IgD-negative memory B cell (primary cell): Measurements from ENCODE around the gene UCN2. TPM values are rescaled to one million over a fixed set of nuclear protein-coding genes. Genes with fewer than 3 reads are reported as not detected.

Experiments
- H3K27ac Mint-ChIP-seq, 3 donors: one replicate each; pipeline ENCODE4 v1.8.0; 2020 to 2022; ENCODE audit warnings: mild to moderate bottlenecking in 3 of 3, mixed read lengths in 3 of 3, moderate library complexity in 1 of 3
- H3K27me3 Mint-ChIP-seq: one replicate; pipeline ENCODE4 v1.8.0; 2021; ENCODE audit warnings: mixed read lengths
- H3K36me3 Mint-ChIP-seq: one replicate; pipeline ENCODE4 v1.8.0; 2020; ENCODE audit warnings: mild to moderate bottlenecking, mixed read lengths
- H3K4me1 Mint-ChIP-seq, 3 donors: one replicate each; pipeline ENCODE4 v1.8.0; 2020 to 2022; ENCODE audit warnings: mixed read lengths in 3 of 3, mild to moderate bottlenecking in 1 of 3
- H3K4me3 Mint-ChIP-seq, 4 donors: one replicate each; pipeline ENCODE4 v1.8.0; 2020 to 2022; ENCODE audit warnings: mild to moderate bottlenecking in 4 of 4, mixed read lengths in 4 of 4, moderate library complexity in 3 of 4
- H3K9me3 Mint-ChIP-seq, 3 donors: one replicate each; pipeline ENCODE4 v1.8.0; 2020 to 2021; ENCODE audit warnings: mixed read lengths in 3 of 3, mild to moderate bottlenecking in 1 of 3
- polyA plus RNA-seq: library from polyadenylated mRNA; unstranded; fragments of 300-500 nt; fragmentation: Illumina TruSeq; gene quantifications from one replicate; pipeline ENCODE4 v1.2.3, GENCODE V29; 2021

Gene UCN2
- polyA plus RNA-seq, 1 donor from 2014 or later: not detected

DNA sequence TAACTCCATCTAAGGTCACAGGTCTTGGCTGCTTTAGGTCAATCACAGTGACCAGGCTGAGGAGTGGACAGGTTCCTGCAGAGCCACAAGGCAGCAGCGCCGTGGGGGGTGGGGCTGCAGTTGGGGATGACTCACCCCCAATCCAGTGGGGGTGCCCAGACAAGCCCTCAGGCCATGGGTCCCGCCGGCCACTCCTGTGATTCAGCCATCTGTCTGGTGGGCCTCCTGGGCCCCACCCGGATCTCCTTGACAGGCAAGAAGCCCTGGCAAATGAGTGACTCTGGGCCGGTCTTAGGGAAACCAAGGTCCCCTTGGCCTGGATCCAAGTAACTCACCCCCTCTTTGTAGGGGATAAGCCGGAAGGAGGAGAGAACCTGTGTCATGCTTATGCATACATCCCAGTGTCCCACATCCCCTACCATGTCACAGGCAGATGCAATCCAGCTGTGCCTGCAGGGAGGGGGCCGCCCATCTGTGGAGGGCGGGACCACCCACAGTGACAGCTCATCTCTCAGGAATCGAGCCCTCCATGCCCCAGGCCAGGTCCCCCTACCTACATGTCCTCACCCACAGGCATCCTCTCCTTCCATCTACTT, 32.0 kb upstream of the UCN2 start:
- H3K36me3 Mint-ChIP-seq: peaks cover 4% of the 10 kb centered on the region
- H3K27ac Mint-ChIP-seq: peak overlapping the region in 1 of 3 donors; percentile 27
- H3K27me3 Mint-ChIP-seq: peaks cover 26% of the 10 kb centered on the region
- H3K4me3 Mint-ChIP-seq: peak overlapping the region in 2 of 4 donors; percentile 34 to 75
- H3K4me1 Mint-ChIP-seq: peaks cover 0 to 3% (median 0%) of the 10 kb centered on the region in 3 donors
- H3K9me3 Mint-ChIP-seq: no peaks in the 10 kb centered on the region

DNA sequence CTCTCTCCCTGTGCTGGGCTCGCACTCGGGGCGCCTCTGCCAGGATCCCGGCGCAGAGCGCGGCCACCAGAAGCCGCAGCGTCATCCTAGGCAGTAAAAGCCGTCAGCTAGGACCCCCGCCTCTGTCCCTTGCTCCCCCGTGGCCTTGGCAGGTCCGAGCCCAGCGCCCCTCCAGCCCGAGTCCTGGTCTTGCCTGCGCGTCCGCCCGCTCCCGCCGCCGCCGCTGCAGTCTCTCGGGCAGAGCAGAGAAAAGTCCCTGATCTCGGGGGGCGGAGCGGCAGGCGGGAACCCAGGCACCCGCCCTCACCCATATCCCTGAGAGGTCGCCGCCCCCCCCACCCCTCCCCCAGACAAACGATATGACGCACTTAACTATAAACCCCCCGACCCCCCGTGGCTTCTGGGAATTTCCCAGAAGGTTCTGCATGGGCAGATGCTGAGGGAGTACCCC, 31.5 kb upstream of the UCN2 start, which contains the start of gene COL7A1:
COL7A1 (minus strand) TSS at position 255 of the 451 bp plus-strand sequence; CDS start at position 85, 170 bp downstream.
- H3K27ac Mint-ChIP-seq: peak within 1 kb of the TSS in 1 of 3 donors; percentile 77

GRCh38 chr3:48594417-48595049, 31.0 kb upstream of the UCN2 start:
- Mint-ChIP-seq H3K27ac (peak overlapping the region in 1 of 3 donors; percentile 77), H3K9me3 (no peaks in the 10 kb centered on the region), H3K36me3 (peaks cover 4% of the 10 kb centered on the region), H3K27me3 (peaks cover 27% of the 10 kb centered on the region), H3K4me1 (peaks cover 0 to 3% (median 0%) of the 10 kb centered on the region in 3 donors), H3K4me3 (peak overlapping the region in 3 of 4 donors; percentile 41 to 87 (median 84))

More for the DNA sequence above, 31.5 kb upstream of the UCN2 start, which contains the start of gene COL7A1:
- H3K4me3 Mint-ChIP-seq: peak within 1 kb of the TSS in 3 of 4 donors; percentile 41 to 87 (median 84)
- peaks cover 4% of the 10 kb centered on the region for H3K36me3 Mint-ChIP-seq
- no peaks in the 10 kb centered on the region for H3K9me3 Mint-ChIP-seq
- peaks cover 0 to 3% (median 0%) of the 10 kb centered on the region in 3 donors for H3K4me1 Mint-ChIP-seq
- H3K27me3 Mint-ChIP-seq: peaks cover 26% of the 10 kb centered on the region

GRCh38 chr3:48593337-48593736, 29.8 kb upstream of the UCN2 start:
- H3K9me3 Mint-ChIP-seq: peaks cover 0 to 1% (median 0%) of the 10 kb centered on the region in 3 donors
- H3K4me1 Mint-ChIP-seq: peaks cover 0 to 3% (median 0%) of the 10 kb centered on the region in 3 donors
- H3K4me3 Mint-ChIP-seq: no peak overlapping the region
- peaks cover 35% of the 10 kb centered on the region for H3K27me3 Mint-ChIP-seq
- peaks cover 4% of the 10 kb centered on the region for H3K36me3 Mint-ChIP-seq
- no peak overlapping the region for H3K27ac Mint-ChIP-seq

- peaks cover 37% of the 10 kb centered on the region for H3K27me3 Mint-ChIP-seq
- peak overlapping the region in 1 of 4 donors; percentile 61 for H3K4me3 Mint-ChIP-seq
- H3K27ac Mint-ChIP-seq: no peak overlapping the region
- H3K4me1 Mint-ChIP-seq: peaks cover 0 to 3% (median 0%) of the 10 kb centered on the region in 3 donors
- peaks cover 0 to 1% (median 0%) of the 10 kb centered on the region in 3 donors for H3K9me3 Mint-ChIP-seq
- peaks cover 4% of the 10 kb centered on the region for H3K36me3 Mint-ChIP-seq
Measured at GRCh38 chr3:48592519-48593087, 29.0 kb upstream of the UCN2 start.

DNA sequence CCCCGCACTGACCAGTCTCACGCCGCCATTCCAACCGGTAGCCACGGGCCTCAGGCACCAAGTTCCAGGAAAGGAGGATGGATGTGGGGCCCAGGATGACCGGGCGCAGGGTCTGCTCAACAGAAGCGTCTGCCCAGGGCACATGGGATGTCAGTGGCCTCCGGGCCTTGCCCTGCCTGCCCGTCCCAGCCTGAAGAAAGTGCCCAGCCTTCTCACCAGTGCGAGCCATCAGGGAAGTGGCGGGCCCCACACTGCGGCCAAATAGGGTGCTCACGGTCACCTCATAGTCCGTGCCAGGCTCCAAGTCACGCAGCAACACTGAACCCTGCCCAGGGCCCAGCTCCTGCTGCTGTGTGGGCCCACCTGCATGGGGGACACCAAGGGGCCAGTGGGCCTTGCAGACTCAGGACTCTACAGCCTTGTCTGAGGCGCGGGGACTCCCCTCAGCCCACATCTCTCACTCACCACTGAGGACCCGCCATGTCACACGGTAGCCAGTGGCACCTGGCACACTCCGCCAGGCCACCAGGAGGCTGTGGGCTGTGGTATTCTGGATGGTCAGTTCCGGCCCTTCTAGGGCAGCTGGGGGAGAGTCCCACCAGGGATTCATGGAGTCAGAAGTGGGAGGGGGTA, 28.4 kb upstream of the UCN2 start:
- no peak overlapping the region for H3K27ac Mint-ChIP-seq
- no peak overlapping the region for H3K4me3 Mint-ChIP-seq
- no peaks in the 10 kb centered on the region for H3K36me3 Mint-ChIP-seq
- peaks cover 0 to 3% (median 0%) of the 10 kb centered on the region in 3 donors for H3K4me1 Mint-ChIP-seq
- peaks cover 38% of the 10 kb centered on the region for H3K27me3 Mint-ChIP-seq
- peaks cover 0 to 1% (median 0%) of the 10 kb centered on the region in 3 donors for H3K9me3 Mint-ChIP-seq

DNA sequence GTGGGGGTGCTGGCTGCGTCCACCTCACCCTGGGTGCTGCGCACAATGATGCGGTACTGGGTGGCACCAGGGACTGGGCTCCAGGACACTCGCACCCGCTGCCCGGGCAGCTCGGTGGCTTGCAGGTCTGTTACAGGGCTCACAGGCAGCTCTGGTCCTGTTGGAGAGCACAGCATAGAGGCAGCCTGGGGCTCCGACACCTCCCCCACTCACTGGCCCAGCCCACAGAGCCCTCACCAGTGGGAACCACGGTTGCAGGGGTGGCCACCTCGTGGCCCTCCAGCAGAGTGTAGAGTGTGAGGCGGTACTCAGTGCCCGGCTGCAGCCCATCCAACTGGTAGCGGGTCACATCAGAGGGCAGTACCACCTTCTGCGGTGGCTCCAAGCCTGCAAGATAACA, 27.9 kb upstream of the UCN2 start:
- Mint-ChIP-seq H3K4me1 (peaks cover 0 to 3% (median 0%) of the 10 kb centered on the region in 3 donors), H3K27me3 (peaks cover 38% of the 10 kb centered on the region), H3K4me3 (no peak overlapping the region), H3K9me3 (peaks cover 0 to 1% (median 0%) of the 10 kb centered on the region in 3 donors), H3K36me3 (no peaks in the 10 kb centered on the region), H3K27ac (no peak overlapping the region)

GRCh38 chr3:48588230-48588629, 24.6 kb upstream of the UCN2 start:
- Mint-ChIP-seq H3K4me3 (peak overlapping the region in 1 of 4 donors; percentile 18), H3K36me3 (no peaks in the 10 kb centered on the region), H3K27ac (no peak overlapping the region), H3K9me3 (peaks cover 0 to 1% (median 0%) of the 10 kb centered on the region in 3 donors), H3K27me3 (peaks cover 24% of the 10 kb centered on the region), H3K4me1 (no peaks in the 10 kb centered on the region)

- H3K27ac Mint-ChIP-seq: no peak overlapping the region
- H3K4me3 Mint-ChIP-seq: no peak overlapping the region
- H3K27me3 Mint-ChIP-seq: peaks cover 22% of the 10 kb centered on the region
- H3K9me3 Mint-ChIP-seq: peaks cover 0 to 1% (median 0%) of the 10 kb centered on the region in 3 donors
- H3K4me1 Mint-ChIP-seq: no peaks in the 10 kb centered on the region
- no peaks in the 10 kb centered on the region for H3K36me3 Mint-ChIP-seq
Measured at GRCh38 chr3:48587686-48588085, 24.1 kb upstream of the UCN2 start.

- Mint-ChIP-seq H3K27me3 (peaks cover 12% of the 10 kb centered on the region), H3K27ac (no peak overlapping the region), H3K4me3 (no peak overlapping the region), H3K36me3 (no peaks in the 10 kb centered on the region), H3K9me3 (peaks cover 0 to 1% (median 0%) of the 10 kb centered on the region in 3 donors), H3K4me1 (no peaks in the 10 kb centered on the region)
Measured at GRCh38 chr3:48585411-48585810, 21.8 kb upstream of the UCN2 start.

DNA sequence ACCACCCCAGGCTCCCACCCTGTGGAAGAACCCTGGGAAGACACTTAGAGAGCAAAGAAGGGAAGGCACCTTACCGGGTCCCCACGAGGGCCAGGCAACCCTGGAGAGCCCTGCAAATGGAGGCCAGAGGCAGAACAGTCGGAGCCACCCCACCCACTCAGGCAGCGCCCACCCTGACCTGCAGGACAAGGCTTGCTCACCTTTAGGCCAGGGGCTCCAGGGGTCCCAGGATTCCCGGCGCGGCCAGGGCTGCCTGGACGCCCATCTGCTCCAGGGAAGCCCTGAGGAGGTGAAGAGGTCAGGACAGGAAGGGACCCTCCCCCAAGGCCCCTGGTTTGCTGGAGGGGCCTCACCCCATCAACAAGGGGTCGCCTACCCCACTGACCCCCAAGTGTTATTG, 21.3 kb upstream of the UCN2 start:
- Mint-ChIP-seq H3K9me3 (peaks cover 0 to 1% (median 0%) of the 10 kb centered on the region in 3 donors), H3K27ac (no peak overlapping the region), H3K36me3 (no peaks in the 10 kb centered on the region), H3K27me3 (peaks cover 12% of the 10 kb centered on the region), H3K4me1 (no peaks in the 10 kb centered on the region), H3K4me3 (no peak overlapping the region)

- Mint-ChIP-seq H3K27me3 (no peaks in the 10 kb centered on the region), H3K4me3 (no peak overlapping the region), H3K4me1 (no peaks in the 10 kb centered on the region), H3K9me3 (no peaks in the 10 kb centered on the region), H3K27ac (no peak overlapping the region), H3K36me3 (no peaks in the 10 kb centered on the region)
Measured at GRCh38 chr3:48581621-48582481, 18.3 kb upstream of the UCN2 start.

GRCh38 chr3:48576647-48577046, 13.1 kb upstream of the UCN2 start:
- Mint-ChIP-seq H3K27me3 (no peaks in the 10 kb centered on the region), H3K4me1 (no peaks in the 10 kb centered on the region), H3K9me3 (no peaks in the 10 kb centered on the region), H3K27ac (no peak overlapping the region), H3K4me3 (no peak overlapping the region), H3K36me3 (no peaks in the 10 kb centered on the region)

- Mint-ChIP-seq H3K9me3 (no peaks in the 10 kb centered on the region), H3K4me3 (no peak overlapping the region), H3K27me3 (no peaks in the 10 kb centered on the region), H3K36me3 (no peaks in the 10 kb centered on the region), H3K4me1 (no peaks in the 10 kb centered on the region), H3K27ac (no peak overlapping the region)
Measured at GRCh38 chr3:48575366-48575765, 11.8 kb upstream of the UCN2 start.
